Measurements from ENCODE around the gene SEMA3F. TPM values are rescaled to one million over a fixed set of nuclear protein-coding genes. Genes with fewer than 3 reads are reported as not detected.

The SEMA3F gene
- total and polyA plus RNA-seq, 10 of the 15 experiments (the other 5 are each of a cell fraction or from before 2014, with no cell fraction given) = 0.08 to 0.28 (median 0.12) TPM; not detected in 6

DNA sequence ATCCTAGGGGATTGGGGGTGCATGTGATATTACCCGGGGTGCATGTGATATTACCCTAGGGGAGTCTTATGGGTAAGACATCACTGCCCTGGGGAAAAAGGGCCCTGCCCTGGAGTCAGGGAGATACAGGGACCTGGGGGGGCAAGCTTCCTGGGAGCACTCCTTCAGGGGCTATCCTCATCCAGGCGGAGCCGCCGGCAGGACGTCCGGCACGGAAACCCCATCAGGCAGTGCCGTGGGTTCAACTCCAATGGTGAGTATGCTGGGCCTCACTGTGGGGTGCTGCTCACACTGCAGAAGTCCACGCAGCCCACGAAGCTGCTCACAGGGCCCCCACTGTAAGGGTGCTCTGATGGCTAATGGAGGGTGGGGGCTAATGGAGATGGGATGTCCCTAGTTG, 31.0 kb downstream of the SEMA3F start:
- no peak overlapping the region for H3K9ac ChIP-seq (ENCODE audit: control insufficient read depth, insufficient read depth, low read length)
- H2AFZ ChIP-seq (ENCODE audit: control insufficient read depth, low read depth, low read length) = no peak overlapping the region
- DNase-seq (ENCODE audit: low read depth, low spot score) (no peak), ATAC-seq (no peak), FAIRE-seq (no peak)
- in situ Hi-C loops (cut with MboI) = no loop called here
- H3K36me3 ChIP-seq (ENCODE audit: control insufficient read depth in 2 of 2, insufficient read depth in 2 of 2, low read length in 1 of 2) = no peaks in the 10 kb centered on the region
- WGBS (ENCODE audit: insufficient coverage, insufficient replicate concordance, low lambda C conversion rate, missing lambda C conversion rate) = 75% methylated on average over 10 of the region's 10 CpGs
- H4K20me1 ChIP-seq (ENCODE audit: control insufficient read depth, insufficient read depth) = no peaks in the 10 kb centered on the region
- no TSS peak for BruUV-seq (replicated peaks)
- TF ChIP-seq SREBF1 (IDR thresholded peaks at IDR 0.05; ENCODE audit: low read length) (no peak), PAX5 (IDR thresholded peaks at IDR 0.05; ENCODE audit: borderline replicate concordance, low read depth, low read length) (no peak), E4F1 (IDR thresholded peaks at IDR 0.05; ENCODE audit: borderline replicate concordance, partially characterized antibody) (no peak), JUND (IDR thresholded peaks at IDR 0.05; ENCODE audit: low read depth, low read length) (no peak), TBL1XR1 (IDR thresholded peaks at IDR 0.05; ENCODE audit: low read depth, low read length) (no peak), PAX8 (IDR thresholded peaks at IDR 0.05) (no peak), EGR1 (IDR thresholded peaks at IDR 0.05; ENCODE audit: borderline replicate concordance in 1 of 2, low read depth in 2 of 2, low read length in 2 of 2) (no peak), EZH2 (IDR thresholded peaks at IDR 0.05; ENCODE audit: borderline replicate concordance, control insufficient read depth, low read depth, low read length) (no peak)
- TF ChIP-seq, protein P1, sequence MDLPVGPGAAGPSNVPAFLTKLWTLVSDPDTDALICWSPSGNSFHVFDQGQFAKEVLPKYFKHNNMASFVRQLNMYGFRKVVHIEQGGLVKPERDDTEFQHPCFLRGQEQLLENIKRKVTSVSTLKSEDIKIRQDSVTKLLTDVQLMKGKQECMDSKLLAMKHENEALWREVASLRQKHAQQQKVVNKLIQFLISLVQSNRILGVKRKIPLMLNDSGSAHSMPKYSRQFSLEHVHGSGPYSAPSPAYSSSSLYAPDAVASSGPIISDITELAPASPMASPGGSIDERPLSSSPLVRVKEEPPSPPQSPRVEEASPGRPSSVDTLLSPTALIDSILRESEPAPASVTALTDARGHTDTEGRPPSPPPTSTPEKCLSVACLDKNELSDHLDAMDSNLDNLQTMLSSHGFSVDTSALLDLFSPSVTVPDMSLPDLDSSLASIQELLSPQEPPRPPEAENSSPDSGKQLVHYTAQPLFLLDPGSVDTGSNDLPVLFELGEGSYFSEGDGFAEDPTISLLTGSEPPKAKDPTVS (IDR thresholded peaks at IDR 0.05; ENCODE audit: low read depth, low read length) = no peak
- H3K27ac ChIP-seq (ENCODE audit: control insufficient read depth, insufficient read depth) = no peak overlapping the region
- no peaks in the 10 kb centered on the region for H3K79me2 ChIP-seq (ENCODE audit: control insufficient read depth, insufficient read depth, low read length)
- H3K4me2 ChIP-seq (ENCODE audit: control insufficient read depth, insufficient read depth) = no peak overlapping the region
- H3K27me3 ChIP-seq (replicated peaks in 1 of 2; ENCODE audit: control insufficient read depth in 2 of 2, insufficient read depth in 2 of 2, low read length in 1 of 2) = no peaks in the 10 kb centered on the region
- ChIA-PET SMC1A (ENCODE audit: uncharacterized antibody, unreplicated experiment) (no interaction called here), POLR2A (no interaction called here), RAD21 (ENCODE audit: unreplicated experiment) (no interaction called here), CTCF (interaction anchor here (1.0 kb wide), 1 partner anchor 41 kb away, joined by 4 read pairs; no protein-coding TSS in a partner anchor)
- intact Hi-C loops (cut with micrococcal nuclease; ENCODE audit: unreplicated experiment) = no loop called here
- H3K4me1 ChIP-seq (ENCODE audit: control insufficient read depth, insufficient read depth, low read length) = no peaks in the 10 kb centered on the region
- no peaks in the 10 kb centered on the region for H3K9me3 ChIP-seq (replicated peaks; ENCODE audit: control insufficient read depth, insufficient read depth, low read length)
- H3K4me3 ChIP-seq = no peak overlapping the region
